OCI-LY1 (cell line): ENCODE data around the gene BMPR1A.

Experiments used
- H2AFZ ChIP-seq: fragments of 200-600 bp; sonication (generic), shearing (Covaris generic); 2 replicates; pipeline ENCODE4 v1.6.0; 2014; ENCODE audit warnings: antibody characterized with exemption, mild to moderate bottlenecking, low read length
- H3F3A ChIP-seq: fragments of 200-600 bp; sonication (generic), shearing (Covaris generic); 2 replicates; pipeline ENCODE4 v1.6.0; 2014; ENCODE audit warnings: mild to moderate bottlenecking, antibody characterized with exemption, low read length, moderate library complexity; ENCODE audit not compliant: insufficient read depth
- H3K27ac ChIP-seq: fragments of 200-600 bp; sonication (generic); 2 replicates; pipeline ENCODE4 v1.5.1; 2014; ENCODE audit warnings: low read length, mixed run types, mild to moderate bottlenecking, low read depth; ENCODE audit not compliant: poor library complexity, severe bottlenecking
- H3K27me3 ChIP-seq: fragments of 200-600 bp; sonication (generic); 2 replicates; pipeline ENCODE4 v1.6.0; 2014; ENCODE audit warnings: antibody characterized with exemption, mild to moderate bottlenecking, low read length, moderate library complexity; ENCODE audit not compliant: insufficient read depth
- H3K36me3 ChIP-seq: fragments of 200-600 bp; sonication (generic); 2 replicates; pipeline ENCODE4 v1.6.1; 2014; ENCODE audit warnings: mild to moderate bottlenecking, antibody characterized with exemption, low read length, moderate library complexity, mixed read lengths; ENCODE audit not compliant: insufficient read depth
- H3K4me1 ChIP-seq: fragments of 200-600 bp; sonication (generic); 2 replicates; pipeline ENCODE4 v1.5.1; 2014; ENCODE audit warnings: mild to moderate bottlenecking, low read length, moderate library complexity; ENCODE audit not compliant: insufficient read depth, severe bottlenecking
- H3K4me2 ChIP-seq: fragments of 200-600 bp; sonication (generic), shearing (Covaris generic); 2 replicates; pipeline ENCODE4 v1.6.1; 2014; ENCODE audit warnings: low read length
- H3K4me3 ChIP-seq: fragments of 200-600 bp; sonication (generic); 2 replicates; pipeline ENCODE4 v1.5.1; 2014; ENCODE audit warnings: low read length, low read depth, mild to moderate bottlenecking, mixed read lengths; ENCODE audit not compliant: poor library complexity, severe bottlenecking
- H3K79me2 ChIP-seq: fragments of 200-600 bp; shearing (Covaris generic); 2 replicates; pipeline ENCODE4 v1.6.1; 2016; ENCODE audit warnings: mixed run types, low read length, mixed read lengths; ENCODE audit not compliant: insufficient read depth
- H3K9ac ChIP-seq: fragments of 200-600 bp; sonication (generic), shearing (Covaris generic); 2 replicates; pipeline ENCODE4 v1.6.1; 2014; ENCODE audit warnings: mild to moderate bottlenecking, low read length, mixed read lengths
- H3K9me2 ChIP-seq: fragments of 200-600 bp; sonication (generic), shearing (Covaris generic); 2 replicates; pipeline ENCODE4 v1.6.1; 2014; ENCODE audit warnings: low read depth, mild to moderate bottlenecking, low read length, mixed read lengths
- H3K9me3 ChIP-seq: fragments of 200-600 bp; shearing (Covaris generic); 2 replicates; pipeline ENCODE4 v1.6.1; 2014; ENCODE audit warnings: low read length, mixed read lengths
- H4K20me1 ChIP-seq: fragments of 200-600 bp; sonication (generic), shearing (Covaris generic); 2 replicates; pipeline ENCODE4 v1.6.0; 2016; ENCODE audit warnings: mild to moderate bottlenecking, low read length; ENCODE audit not compliant: insufficient read depth
- CTCF ChIP-seq: fragments of 200-600 bp; sonication (generic), shearing (Covaris generic); IDR thresholded peaks from 2 replicates; pipeline ENCODE4 v1.5.1; 2017; ENCODE audit warnings: mild to moderate bottlenecking, antibody characterized with exemption, low read length, moderate library complexity, mixed read lengths
- EZH2 ChIP-seq: fragments of 200-600 bp; sonication (generic), shearing (Covaris generic); IDR thresholded peaks from 2 replicates; pipeline ENCODE4 v1.8.0; 2017; ENCODE audit warnings: borderline replicate concordance, mixed run types, mild to moderate bottlenecking, antibody characterized with exemption, low read length, moderate library complexity, mixed read lengths

The BMPR1A gene

GRCh38 chr10:86967481-86967941 is 211.1 kb downstream of the BMPR1A start:
- Histone ChIP-seq H3K27ac (no peak overlapping the region), H3K27me3 (no peaks in the 10 kb centered on the region), H3K79me2 (no peaks in the 10 kb centered on the region), H3K9ac (no peak overlapping the region), H3K36me3 (no peaks in the 10 kb centered on the region), H3K4me2 (no peak overlapping the region), H3K4me1 (peaks cover 26% of the 10 kb centered on the region), H3K4me3 (no peak overlapping the region), H3K9me2 (no peaks in the 10 kb centered on the region), H4K20me1 (no peaks in the 10 kb centered on the region), H2AFZ (no peak overlapping the region), H3K9me3 (no peaks in the 10 kb centered on the region), H3F3A (no peaks in the 10 kb centered on the region)
- no peak for TF ChIP-seq EZH2
- no peak for TF ChIP-seq CTCF

GRCh38 chr10:86968271-86968993 is 212.0 kb downstream of the BMPR1A start, which contains the start of gene ADIRF:
Gene ADIRF, plus strand, starts transcription at chr10:86968482. Its CDS starts 63 bp downstream, at chr10:86968545.
- Histone ChIP-seq H3K27me3 (no peaks in the 10 kb centered on the region), H3K4me3 (no peak within 1 kb of the TSS), H3K4me1 (peaks cover 26% of the 10 kb centered on the region), H4K20me1 (no peaks in the 10 kb centered on the region), H3K36me3 (no peaks in the 10 kb centered on the region), H3K9ac (no peak within 1 kb of the TSS), H3K27ac (no peak within 1 kb of the TSS), H3K9me2 (no peaks in the 10 kb centered on the region), H2AFZ (no peak within 1 kb of the TSS), H3K9me3 (no peaks in the 10 kb centered on the region), H3K4me2 (no peak within 1 kb of the TSS), H3F3A (no peaks in the 10 kb centered on the region), H3K79me2 (no peaks in the 10 kb centered on the region)
- TF ChIP-seq EZH2 (no peak), CTCF (no peak)

- no peaks in the 10 kb centered on the region for H3K9me2 ChIP-seq
- H3K27ac ChIP-seq: no peak overlapping the region
- no peak overlapping the region for H3K4me2 ChIP-seq
- no peaks in the 10 kb centered on the region for H3K9me3 ChIP-seq
- peaks cover 26% of the 10 kb centered on the region for H3K4me1 ChIP-seq
- H3K36me3 ChIP-seq: no peaks in the 10 kb centered on the region
- H3F3A ChIP-seq: no peaks in the 10 kb centered on the region
- no peak overlapping the region for H3K9ac ChIP-seq
- H3K79me2 ChIP-seq: no peaks in the 10 kb centered on the region
- H2AFZ ChIP-seq: no peak overlapping the region
- no peaks in the 10 kb centered on the region for H4K20me1 ChIP-seq
- no peak overlapping the region for H3K4me3 ChIP-seq
- no peaks in the 10 kb centered on the region for H3K27me3 ChIP-seq
- TF ChIP-seq CTCF: no peak
- TF ChIP-seq EZH2: no peak
Measured at GRCh38 chr10:86968994-86969355, 212.6 kb downstream of the BMPR1A start.
